ENCODE results near the gene NEU1. TPM values are rescaled to one million over a fixed set of nuclear protein-coding genes. Genes with fewer than 3 reads are reported as not detected.

NEU1 gene
- total and polyA plus RNA-seq, 2 of the 8 experiments (the other 6 are each of a cell fraction or from before 2014, with no cell fraction given) = 41.2 to 72.1 TPM

DNA sequence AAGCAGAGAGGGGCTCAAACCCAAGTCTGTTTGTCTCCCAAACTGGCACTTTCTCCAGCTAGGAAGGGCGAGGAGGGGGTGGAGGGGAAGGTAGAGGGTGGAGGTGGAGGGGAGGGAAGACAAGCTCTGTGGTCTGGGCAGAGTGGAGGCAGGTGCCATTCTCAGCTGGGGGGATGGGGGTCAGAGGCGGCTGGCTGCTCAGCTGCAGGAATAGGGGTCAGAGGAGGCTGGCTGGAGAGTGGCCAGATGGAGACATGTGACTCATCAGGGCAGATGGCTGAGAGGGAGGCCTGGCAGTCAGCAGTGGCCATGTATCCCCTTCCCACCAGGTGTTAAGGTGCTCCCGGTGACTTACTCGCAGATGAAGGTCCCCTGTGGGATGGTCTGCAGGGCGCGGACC lies 19.7 kb upstream of the NEU1 start:
- H2AFZ ChIP-seq (ENCODE audit: low read length) = no peak overlapping the region
- no peak overlapping the region for H3K4me3 ChIP-seq (ENCODE audit: extremely low read depth in 1 of 4, insufficient read depth in 2 of 4, low read depth in 3 of 4, low read length in 4 of 4)
- H2BK5ac ChIP-seq (ENCODE audit: low read depth, low read length) = no peak overlapping the region
- no peak overlapping the region for H3K4ac ChIP-seq (replicated peaks; ENCODE audit: insufficient read length, low read depth, low read length)
- peaks cover 33 to 69% (median 59%) of the 10 kb centered on the region in 4 experiments for H3K36me3 ChIP-seq (ENCODE audit: control insufficient read depth in 2 of 4, insufficient read depth in 4 of 4, low read length in 3 of 4)
- no peaks in the 10 kb centered on the region for H3K9me3 ChIP-seq (ENCODE audit: insufficient read depth in 2 of 2, low read depth in 1 of 2, low read length in 1 of 2)
- H3K4me2 ChIP-seq (ENCODE audit: insufficient read depth in 1 of 2, low read depth in 2 of 2, low read length in 2 of 2) = no peak overlapping the region
- H3K79me2 ChIP-seq (ENCODE audit: control insufficient read depth in 1 of 2, insufficient read depth in 2 of 2, low read length in 2 of 2) = no peaks in the 10 kb centered on the region; a peak in 1 of 4 replicates
- no peak overlapping the region for H3K18ac ChIP-seq (ENCODE audit: extremely low read depth, low read length)
- no peak overlapping the region for H2BK20ac ChIP-seq (ENCODE audit: low read length)
- no peak overlapping the region for H3K9ac ChIP-seq (replicated peaks in 1 of 4; ENCODE audit: extremely low read depth in 1 of 4, low read depth in 3 of 4, low read length in 3 of 4)
- no peaks in the 10 kb centered on the region for H3K27me3 ChIP-seq (replicated peaks in 1 of 4; ENCODE audit: control insufficient read depth in 3 of 4, extremely low read depth in 1 of 4, insufficient read depth in 3 of 4, low read length in 3 of 4)
- no peak for FAIRE-seq
- H2BK120ac ChIP-seq (replicated peaks; ENCODE audit: low read depth, low read length) = no peak overlapping the region
- H4K91ac ChIP-seq (replicated peaks; ENCODE audit: insufficient read length, low read length) = no peak overlapping the region
- H3K4me1 ChIP-seq (replicated peaks in 1 of 4; ENCODE audit: control insufficient read depth in 3 of 4, insufficient read depth in 4 of 4, low read length in 3 of 4) = peaks cover 0 to 11% (median 0%) of the 10 kb centered on the region in 4 experiments; a peak in 1 of 7 replicates
- ChIA-PET POLR2A (ENCODE audit: partially characterized antibody) (interaction anchor here (0.9 to 3.2 kb wide), 5 partner anchors 9 to 48 kb away, joined by 3 to 10 read pairs (median 7); no protein-coding TSS in a partner anchor), CTCF (ENCODE audit: partially characterized antibody) (interaction anchor here (1.3 to 2.4 kb wide), 4 partner anchors 15 to 98 kb away, joined by 3 to 7 read pairs (median 4); partner anchors contain the start of gene EHMT2)
- no peak overlapping the region for H3K23ac ChIP-seq (ENCODE audit: insufficient read length)
- WGBS, 2 experiments (ENCODE audit: extremely low coverage in 1 of 2, insufficient coverage in 1 of 2, insufficient read length in 1 of 2, insufficient replicate concordance in 2 of 2, low coverage in 1 of 2, low lambda C conversion rate in 2 of 2, missing lambda C conversion rate in 1 of 2) = 92% methylated on average over 6 of the region's 6 CpGs; no CpG with 5 or more reads in 1 of the 2 experiments
- no peak overlapping the region for H3K27ac ChIP-seq (ENCODE audit: low read depth, low read length)
- no peak overlapping the region for H3K56ac ChIP-seq (replicated peaks; ENCODE audit: insufficient read length, low read depth, low read length)
- no peak overlapping the region for H2BK12ac ChIP-seq (ENCODE audit: low read depth, low read length)
- no peak overlapping the region for H2BK15ac ChIP-seq (ENCODE audit: low read length)
- no peak for DNase-seq (ENCODE audit: low read depth in 1 of 2, low spot score in 2 of 2)
- no peak overlapping the region for H3K14ac ChIP-seq (ENCODE audit: insufficient read length)
- H3K23me2 ChIP-seq (ENCODE audit: low read depth, low read length) = no peaks in the 10 kb centered on the region
- H4K20me1 ChIP-seq (replicated peaks in 1 of 2; ENCODE audit: control insufficient read depth in 1 of 2, insufficient read depth in 2 of 2, low read length in 2 of 2) = peaks cover 2 to 15% of the 10 kb centered on the region in 2 experiments
- no peak overlapping the region for H4K5ac ChIP-seq (ENCODE audit: insufficient read length, low read depth, low read length)
- no peak overlapping the region for H2AK5ac ChIP-seq (ENCODE audit: low read depth, low read length)
- H4K8ac ChIP-seq (ENCODE audit: extremely low read depth, insufficient read depth, low read length) = no peak overlapping the region
- H3K79me1 ChIP-seq (ENCODE audit: low read depth, low read length) = no peaks in the 10 kb centered on the region; the same call in none of the 2 replicates
- TF ChIP-seq HDAC6 (IDR thresholded peaks at IDR 0.05; ENCODE audit: low read depth, low read length) (no peak), YY1 (IDR thresholded peaks at IDR 0.05; ENCODE audit: low read depth, low read length) (no peak), RXRA (IDR thresholded peaks at IDR 0.05; ENCODE audit: insufficient read depth, low read depth, low read length) (no peak), CBX8 (IDR thresholded peaks at IDR 0.05; ENCODE audit: borderline replicate concordance, low read depth, low read length) (no peak), CBX5 (IDR thresholded peaks at IDR 0.05; ENCODE audit: low read depth, low read length) (no peak), NRF1 (IDR thresholded peaks at IDR 0.05; ENCODE audit: low read depth, low read length) (no peak), POLR2AphosphoS5 (IDR thresholded peaks at IDR 0.05; ENCODE audit: low read depth, low read length) (no peak), CHD2 (IDR thresholded peaks at IDR 0.05; ENCODE audit: low read length) (no peak), TEAD4 (IDR thresholded peaks at IDR 0.05; ENCODE audit: low read depth, low read length) (no peak), ZNF274 (IDR thresholded peaks at IDR 0.05; ENCODE audit: borderline replicate concordance, extremely low read depth, low read length) (no peak), EGR1 (IDR thresholded peaks at IDR 0.05; ENCODE audit: borderline replicate concordance, low read depth, low read length) (no peak), TCF12 (IDR thresholded peaks at IDR 0.05; ENCODE audit: low read depth, low read length) (no peak)
- TF ChIP-seq, protein P1, sequence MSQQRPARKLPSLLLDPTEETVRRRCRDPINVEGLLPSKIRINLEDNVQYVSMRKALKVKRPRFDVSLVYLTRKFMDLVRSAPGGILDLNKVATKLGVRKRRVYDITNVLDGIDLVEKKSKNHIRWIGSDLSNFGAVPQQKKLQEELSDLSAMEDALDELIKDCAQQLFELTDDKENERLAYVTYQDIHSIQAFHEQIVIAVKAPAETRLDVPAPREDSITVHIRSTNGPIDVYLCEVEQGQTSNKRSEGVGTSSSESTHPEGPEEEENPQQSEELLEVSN (IDR thresholded peaks at IDR 0.05) = no peak
- TF ChIP-seq, protein P2, sequence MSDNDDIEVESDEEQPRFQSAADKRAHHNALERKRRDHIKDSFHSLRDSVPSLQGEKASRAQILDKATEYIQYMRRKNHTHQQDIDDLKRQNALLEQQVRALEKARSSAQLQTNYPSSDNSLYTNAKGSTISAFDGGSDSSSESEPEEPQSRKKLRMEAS (IDR thresholded peaks at IDR 0.05) = no peak
